Keratinocyte (primary cell): Measurements from ENCODE around the gene SPATA2. TPM values are rescaled to one million over a fixed set of nuclear protein-coding genes. Genes with fewer than 3 reads are reported as not detected.

ENCODE experiments used
- DNase-seq: peaks from one replicate; pipeline ENCODE4 v3.0.0-alpha.2; 2011; ENCODE audit warnings: low read depth, missing footprints, low spot score
- FAIRE-seq: peaks from 2 replicates; lab custom pipeline; 2011; peaks lifted over from hg19 to GRCh38; lab: Jason Lieb, UNC
- H2AFZ ChIP-seq: 2 replicates; pipeline ENCODE4 v1.6.0; 2012; ENCODE audit warnings: low read length, control low read depth, inconsistent platforms; ENCODE audit not compliant: control insufficient read depth
- H3K27ac ChIP-seq: 2 replicates; pipeline ENCODE4 v1.5.1; 2011; ENCODE audit warnings: low read length; ENCODE audit not compliant: control insufficient read depth, insufficient read depth
- H3K27me3 ChIP-seq: 3 replicates; pipeline ENCODE4 v1.6.0; 2011; ENCODE audit warnings: low read length; ENCODE audit not compliant: control insufficient read depth, insufficient read depth; ENCODE audit errors: extremely low read depth
- H3K36me3 ChIP-seq, 2 experiments: 2 replicates in 1 of 2; 3 replicates in 1 of 2; pipeline ENCODE4 v1.5.1; 2011; ENCODE audit warnings: low read length in 2 of 2, mild to moderate bottlenecking in 1 of 2; ENCODE audit not compliant: control insufficient read depth in 2 of 2, insufficient read depth in 2 of 2; ENCODE audit errors: extremely low read depth in 1 of 2
- H3K4me1 ChIP-seq: 3 replicates; pipeline ENCODE4 v1.5.1; 2011; ENCODE audit warnings: low read length; ENCODE audit not compliant: control insufficient read depth, insufficient read depth; ENCODE audit errors: extremely low read depth
- H3K4me2 ChIP-seq: 3 replicates; pipeline ENCODE4 v1.6.0; 2011; ENCODE audit warnings: low read depth, low read length; ENCODE audit not compliant: control insufficient read depth, insufficient read depth; ENCODE audit errors: extremely low read depth
- H3K4me3 ChIP-seq, 3 experiments: fragments of 200-600 bp in 1 of 3; sonication (generic) in 1 of 3; 2 replicates in 2 of 3; 3 replicates in 1 of 3; pipeline ENCODE4 v1.5.1; 2011 to 2016; ENCODE audit warnings: low read length in 3 of 3, mild to moderate bottlenecking in 3 of 3, control low read depth in 2 of 3, inconsistent platforms in 1 of 3, low read depth in 1 of 3, mixed read lengths in 1 of 3, mixed run types in 1 of 3, moderate library complexity in 1 of 3; ENCODE audit not compliant: control insufficient read depth in 2 of 3, insufficient read depth in 2 of 3; ENCODE audit errors: extremely low read depth in 1 of 3
- H3K79me2 ChIP-seq: 2 replicates; pipeline ENCODE4 v1.6.0; 2012; ENCODE audit warnings: low read length; ENCODE audit not compliant: control insufficient read depth, insufficient read depth
- H3K9ac ChIP-seq: 3 replicates; pipeline ENCODE4 v1.6.0; 2011; ENCODE audit warnings: low read length; ENCODE audit not compliant: control insufficient read depth, insufficient read depth; ENCODE audit errors: extremely low read depth
- H3K9me1 ChIP-seq: 3 replicates; pipeline ENCODE4 v1.6.0; 2011; ENCODE audit warnings: low read length; ENCODE audit not compliant: control insufficient read depth, insufficient read depth; ENCODE audit errors: extremely low read depth
- H3K9me3 ChIP-seq: 2 replicates; pipeline ENCODE4 v1.5.1; 2012; ENCODE audit warnings: low read depth, low read length; ENCODE audit not compliant: control insufficient read depth
- H4K20me1 ChIP-seq: 3 replicates; pipeline ENCODE4 v1.6.0; 2011; ENCODE audit warnings: low read length; ENCODE audit not compliant: control insufficient read depth, insufficient read depth; ENCODE audit errors: extremely low read depth
- EZH2 ChIP-seq: IDR thresholded peaks from one replicate; pipeline ENCODE4 v1.6.1; 2012; ENCODE audit warnings: inconsistent platforms, mild to moderate bottlenecking, low read length, moderate library complexity
- dilution Hi-C: fragments of 300-500 bp; cut with MboI; formaldehyde crosslinking; loops from one replicate; pipeline ENCODE4 v1.7.0; 2020; ENCODE audit warnings: low sequenced_read_pairs; ENCODE audit not compliant: extremely low pct_ligation_motif_present
- polyA plus RNA-seq, 5 experiments: library from polyadenylated mRNA; depleted of rRNA in 3 of 5; stranded (reverse) in 3 of 5; stranded (forward) in 1 of 5; unstranded in 1 of 5; fragments of >200 nt; gene quantifications; 1 replicate in 1 of 5; 2 replicates in 3 of 5; 3 replicates in 1 of 5; pipeline versions ENCODE4 v1.2.1 to v1.2.3, GENCODE V29; 2011 to 2012; ENCODE audit warnings: missing spikeins in 2 of 5, low read depth in 1 of 5, low replicate concordance in 1 of 5
- TF ChIP-seq, protein P1 (sequence below), 3 experiments: IDR thresholded peaks in 1 of 3; conservative IDR thresholded peaks in 1 of 3; optimal IDR thresholded peaks in 1 of 3; 2 replicates in 2 of 3; 3 replicates in 1 of 3; pipeline versions ENCODE3 to v1.5.1; 2011; ENCODE audit warnings: low read length in 3 of 3, mild to moderate bottlenecking in 3 of 3, moderate library complexity in 2 of 3, control low read depth in 1 of 3, inconsistent platforms in 1 of 3; ENCODE audit not compliant: insufficient read depth in 2 of 3; ENCODE audit errors: extremely low read depth in 1 of 3

SPATA2 gene
- polyA plus RNA-seq, 1 donor (not counting 4 experiments of a cell fraction or from before 2014, with no cell fraction given): 3.2 TPM

DNA sequence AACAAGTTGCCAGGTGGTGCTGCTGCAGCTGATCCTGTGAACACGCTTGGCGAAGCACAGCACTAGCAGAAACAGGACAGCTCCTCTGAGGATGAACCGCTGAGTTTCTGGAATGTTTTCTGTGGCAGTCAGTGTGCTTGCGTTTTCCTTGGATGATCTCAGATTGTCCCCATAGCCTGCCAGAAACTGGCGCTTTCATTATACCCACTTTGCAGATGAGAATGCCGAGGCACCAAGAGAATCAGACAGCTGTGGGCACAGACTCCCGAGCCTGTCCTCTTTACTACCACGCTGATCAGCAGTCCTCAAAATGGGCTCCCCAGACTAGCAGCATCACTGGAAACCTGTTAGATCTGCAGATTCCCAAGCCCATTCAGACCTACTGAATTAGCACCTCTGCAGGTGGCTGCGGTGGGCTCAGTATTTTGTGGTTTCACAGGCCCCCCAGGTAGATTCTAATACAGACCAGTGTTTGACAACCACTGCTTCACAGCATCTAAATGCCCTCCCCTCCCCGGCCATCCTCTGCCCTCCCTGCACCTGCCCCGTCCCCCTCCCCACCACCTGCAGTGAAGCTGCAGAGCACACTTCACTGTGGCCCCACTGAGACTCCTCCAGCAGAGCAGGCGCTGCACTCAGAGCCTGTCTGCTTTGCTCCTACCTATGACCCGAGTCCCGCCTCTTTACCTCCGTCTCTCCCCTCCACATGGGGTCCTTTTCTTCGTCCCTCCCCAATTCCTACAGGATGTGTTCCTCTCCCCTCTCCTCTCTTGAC is 29.6 kb downstream of the SPATA2 start:
- DNase-seq: no peak
- Histone ChIP-seq H3K4me1 (no peaks in the 10 kb centered on the region), H3K9me1 (no peaks in the 10 kb centered on the region), H3K9ac (no peak overlapping the region), H4K20me1 (no peaks in the 10 kb centered on the region), H3K27ac (no peak overlapping the region), H3K9me3 (no peaks in the 10 kb centered on the region), H3K27me3 (no peaks in the 10 kb centered on the region), H3K79me2 (no peaks in the 10 kb centered on the region), H2AFZ (no peak overlapping the region), H3K36me3 (peaks cover 14 to 16% of the 10 kb centered on the region in 2 experiments), H3K4me2 (no peak overlapping the region), H3K4me3 (no peak overlapping the region)
- dilution Hi-C loops: no loop called here
- TF ChIP-seq EZH2: no peak
- TF ChIP-seq, protein P1, sequence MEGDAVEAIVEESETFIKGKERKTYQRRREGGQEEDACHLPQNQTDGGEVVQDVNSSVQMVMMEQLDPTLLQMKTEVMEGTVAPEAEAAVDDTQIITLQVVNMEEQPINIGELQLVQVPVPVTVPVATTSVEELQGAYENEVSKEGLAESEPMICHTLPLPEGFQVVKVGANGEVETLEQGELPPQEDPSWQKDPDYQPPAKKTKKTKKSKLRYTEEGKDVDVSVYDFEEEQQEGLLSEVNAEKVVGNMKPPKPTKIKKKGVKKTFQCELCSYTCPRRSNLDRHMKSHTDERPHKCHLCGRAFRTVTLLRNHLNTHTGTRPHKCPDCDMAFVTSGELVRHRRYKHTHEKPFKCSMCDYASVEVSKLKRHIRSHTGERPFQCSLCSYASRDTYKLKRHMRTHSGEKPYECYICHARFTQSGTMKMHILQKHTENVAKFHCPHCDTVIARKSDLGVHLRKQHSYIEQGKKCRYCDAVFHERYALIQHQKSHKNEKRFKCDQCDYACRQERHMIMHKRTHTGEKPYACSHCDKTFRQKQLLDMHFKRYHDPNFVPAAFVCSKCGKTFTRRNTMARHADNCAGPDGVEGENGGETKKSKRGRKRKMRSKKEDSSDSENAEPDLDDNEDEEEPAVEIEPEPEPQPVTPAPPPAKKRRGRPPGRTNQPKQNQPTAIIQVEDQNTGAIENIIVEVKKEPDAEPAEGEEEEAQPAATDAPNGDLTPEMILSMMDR (optimal IDR thresholded peaks at IDR 0.05 in 1 of 3, IDR thresholded peaks at IDR 0.05 in 1 of 3, conservative IDR thresholded peaks at IDR 0.05 in 1 of 3; ENCODE audit: extremely low read depth in 1 of 3, insufficient read depth in 2 of 3, low read length in 3 of 3): no peak
- FAIRE-seq: no peak

DNA sequence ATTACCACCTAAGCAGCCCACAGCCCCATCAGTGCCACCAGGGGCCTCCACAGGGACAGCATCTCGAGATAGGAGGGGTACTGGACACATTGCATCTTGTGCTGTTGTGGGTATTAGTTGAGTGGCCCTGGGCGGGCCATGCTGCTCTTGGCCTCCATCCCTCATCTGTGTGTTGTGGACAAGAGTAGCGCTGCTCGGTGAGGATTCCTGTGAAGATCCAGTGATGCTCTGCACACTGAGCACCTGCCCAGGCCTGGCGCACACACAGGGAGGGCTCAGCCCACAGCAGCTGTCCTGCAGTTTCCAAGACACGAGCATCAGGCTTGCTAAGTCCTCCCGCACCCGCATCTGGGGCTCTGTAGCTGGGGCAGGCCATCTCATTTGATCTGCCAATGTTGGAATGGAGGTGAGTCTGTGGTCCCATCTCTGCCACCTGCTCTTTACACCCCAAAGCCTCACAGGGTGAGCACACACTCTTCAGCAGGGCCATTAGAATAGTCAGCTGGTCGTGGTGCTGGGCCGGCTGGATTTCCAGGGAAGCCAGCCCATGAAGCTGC is 32.0 kb downstream of the SPATA2 start:
- Histone ChIP-seq H3K9ac (no peak overlapping the region), H2AFZ (no peak overlapping the region), H3K9me1 (no peaks in the 10 kb centered on the region), H3K79me2 (no peaks in the 10 kb centered on the region), H3K4me2 (no peak overlapping the region), H3K36me3 (peaks cover 10 to 13% of the 10 kb centered on the region in 2 experiments), H3K4me1 (no peaks in the 10 kb centered on the region), H3K27ac (no peak overlapping the region), H3K4me3 (no peak overlapping the region), H4K20me1 (no peaks in the 10 kb centered on the region), H3K9me3 (no peaks in the 10 kb centered on the region), H3K27me3 (no peaks in the 10 kb centered on the region)
- TF ChIP-seq, protein P1 (optimal IDR thresholded peaks at IDR 0.05 in 1 of 3, IDR thresholded peaks at IDR 0.05 in 1 of 3, conservative IDR thresholded peaks at IDR 0.05 in 1 of 3; ENCODE audit: extremely low read depth in 1 of 3, insufficient read depth in 2 of 3, low read length in 3 of 3): no peak
- TF ChIP-seq EZH2: no peak
- DNase-seq (no peak), FAIRE-seq (no peak)
- dilution Hi-C loops: no loop called here
